IMR-90 (cell line): ENCODE measurements around the gene RNPEPL1.

Experiments used
- CTCF ChIP-seq: conservative IDR thresholded peaks from 2 replicates; pipeline ENCODE4 v1.5.1; 2012; ENCODE audit warnings: mild to moderate bottlenecking, low read depth, low read length, improper control_type of control experiment
- MAZ ChIP-seq: IDR thresholded peaks from 2 replicates; pipeline ENCODE4 v1.6.1; 2012; ENCODE audit warnings: low read depth, mild to moderate bottlenecking, low read length, improper control_type of control experiment, moderate library complexity, borderline replicate concordance
- POLR2A ChIP-seq: IDR thresholded peaks from 2 replicates; pipeline ENCODE4 v1.6.1; 2012; ENCODE audit warnings: mild to moderate bottlenecking, low read depth, low read length
- RCOR1 ChIP-seq: IDR thresholded peaks from 2 replicates; pipeline ENCODE4 v1.6.1; 2012; ENCODE audit warnings: mild to moderate bottlenecking, low read length, improper control_type of control experiment; ENCODE audit not compliant: insufficient replicate concordance

GRCh38 chr2:240525802-240526201 lies 42.5 kb upstream of the RNPEPL1 start:
- TF ChIP-seq CTCF (no peak), POLR2A (no peak), RCOR1 (no peak), MAZ (no peak)
